OCI-LY3 (cell line): Measurements from ENCODE around the gene RENBP.

Experiments
- H2AFZ ChIP-seq: fragments of 200-600, 300-600 bp; shearing (Covaris generic); 2 replicates; pipeline ENCODE4 v1.6.0; 2014; ENCODE audit warnings: antibody characterized with exemption, low read depth, low read length
- H3K27ac ChIP-seq: fragments of 200-600, 300-600 bp; sonication (generic); 2 replicates; pipeline ENCODE4 v1.5.1; 2014; ENCODE audit warnings: mild to moderate bottlenecking, low read length, moderate library complexity, mixed read lengths
- H3K27me3 ChIP-seq: fragments of 200-600, 300-600 bp; sonication (generic); 2 replicates; pipeline ENCODE4 v1.6.1; 2014; ENCODE audit warnings: low read depth, low read length, mixed read lengths
- H3K36me3 ChIP-seq: fragments of 200-600, 300-600 bp; sonication (generic); replicated peaks from 2 replicates; pipeline ENCODE3; 2014; ENCODE audit warnings: low read depth, low read length, mixed read lengths
- H3K4me1 ChIP-seq: fragments of 300-600, 200-600 bp; sonication (generic); 2 replicates; pipeline ENCODE4 v1.6.1; 2014; ENCODE audit warnings: low read length, mixed read lengths
- H3K4me2 ChIP-seq: fragments of 200-600, 300-600 bp; sonication (generic); 2 replicates; pipeline ENCODE4 v1.6.1; 2014; ENCODE audit warnings: low read length, mixed read lengths
- H3K4me3 ChIP-seq: fragments of 300-600, 200-600 bp; sonication (generic); 2 replicates; pipeline ENCODE4 v1.5.1; 2014; ENCODE audit warnings: antibody characterized with exemption, mild to moderate bottlenecking, low read length, moderate library complexity
- H3K79me2 ChIP-seq: fragments of 300-600, 200-600 bp; shearing (Covaris generic); 2 replicates; pipeline ENCODE4 v1.6.1; 2014; ENCODE audit warnings: mild to moderate bottlenecking, low read length, mixed read lengths
- H3K9ac ChIP-seq: fragments of 300-600, 200-600 bp; shearing (Covaris generic); 2 replicates; pipeline ENCODE4 v1.6.0; 2014; ENCODE audit warnings: mild to moderate bottlenecking, low read length, moderate library complexity
- H3K9me3 ChIP-seq: fragments of 200-600, 300-600 bp; shearing (Covaris generic); 2 replicates; pipeline ENCODE4 v1.6.1; 2014; ENCODE audit warnings: low read length, mixed read lengths; ENCODE audit not compliant: insufficient read depth
- H4K20me1 ChIP-seq: fragments of 200-600, 300-600 bp; sonication (generic); 2 replicates; pipeline ENCODE4 v1.6.1; 2016; ENCODE audit warnings: low read length, mixed read lengths; ENCODE audit not compliant: insufficient read depth
- EZH2phosphoT487 ChIP-seq: fragments of 200-600 bp; shearing (Covaris generic); IDR thresholded peaks from 2 replicates; pipeline ENCODE4 v1.6.1; 2018; ENCODE audit warnings: antibody characterized with exemption, mixed run types, low read depth
- TF ChIP-seq, protein P1 (sequence below): fragments of 200-600, 300-600 bp; sonication (generic); IDR thresholded peaks from 2 replicates; pipeline ENCODE4 v1.5.1; 2014; ENCODE audit warnings: antibody characterized with exemption, low read length, low read depth

The RENBP gene

DNA sequence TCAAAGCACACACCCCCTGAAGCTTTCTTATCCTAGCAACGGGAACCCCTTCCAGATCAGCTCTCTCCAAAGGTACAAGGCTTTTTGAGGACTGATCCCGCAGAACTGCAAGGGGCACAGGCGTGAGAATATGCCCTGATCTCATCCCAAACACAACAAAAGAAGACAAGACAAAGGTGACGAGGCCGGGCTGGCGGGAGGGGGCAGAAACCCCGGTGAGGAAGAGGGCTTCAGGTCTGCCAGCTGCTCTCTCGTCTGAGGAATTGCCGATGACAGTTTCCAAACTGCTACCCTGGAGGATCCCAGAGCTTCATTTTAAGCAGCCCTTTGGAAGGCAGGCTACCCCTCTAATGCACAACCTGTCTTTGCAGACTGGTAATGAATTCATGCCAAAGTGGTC, 23.8 kb upstream of the RENBP start:
- peak overlapping the region; percentile 100 for H3K9ac ChIP-seq
- peaks cover 25% of the 10 kb centered on the region for H3K36me3 ChIP-seq
- H3K4me3 ChIP-seq: peak overlapping the region; percentile 97
- H3K79me2 ChIP-seq: peaks cover 86% of the 10 kb centered on the region
- H3K27me3 ChIP-seq: no peaks in the 10 kb centered on the region
- no peak overlapping the region for H2AFZ ChIP-seq
- H4K20me1 ChIP-seq: peaks cover 60% of the 10 kb centered on the region
- H3K4me2 ChIP-seq: peak overlapping the region; percentile 98
- peaks cover 27% of the 10 kb centered on the region for H3K4me1 ChIP-seq
- no peaks in the 10 kb centered on the region for H3K9me3 ChIP-seq
- no peak for TF ChIP-seq EZH2phosphoT487
- TF ChIP-seq, protein P1, sequence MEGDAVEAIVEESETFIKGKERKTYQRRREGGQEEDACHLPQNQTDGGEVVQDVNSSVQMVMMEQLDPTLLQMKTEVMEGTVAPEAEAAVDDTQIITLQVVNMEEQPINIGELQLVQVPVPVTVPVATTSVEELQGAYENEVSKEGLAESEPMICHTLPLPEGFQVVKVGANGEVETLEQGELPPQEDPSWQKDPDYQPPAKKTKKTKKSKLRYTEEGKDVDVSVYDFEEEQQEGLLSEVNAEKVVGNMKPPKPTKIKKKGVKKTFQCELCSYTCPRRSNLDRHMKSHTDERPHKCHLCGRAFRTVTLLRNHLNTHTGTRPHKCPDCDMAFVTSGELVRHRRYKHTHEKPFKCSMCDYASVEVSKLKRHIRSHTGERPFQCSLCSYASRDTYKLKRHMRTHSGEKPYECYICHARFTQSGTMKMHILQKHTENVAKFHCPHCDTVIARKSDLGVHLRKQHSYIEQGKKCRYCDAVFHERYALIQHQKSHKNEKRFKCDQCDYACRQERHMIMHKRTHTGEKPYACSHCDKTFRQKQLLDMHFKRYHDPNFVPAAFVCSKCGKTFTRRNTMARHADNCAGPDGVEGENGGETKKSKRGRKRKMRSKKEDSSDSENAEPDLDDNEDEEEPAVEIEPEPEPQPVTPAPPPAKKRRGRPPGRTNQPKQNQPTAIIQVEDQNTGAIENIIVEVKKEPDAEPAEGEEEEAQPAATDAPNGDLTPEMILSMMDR: no peak
- H3K27ac ChIP-seq: peak overlapping the region; percentile 98

DNA sequence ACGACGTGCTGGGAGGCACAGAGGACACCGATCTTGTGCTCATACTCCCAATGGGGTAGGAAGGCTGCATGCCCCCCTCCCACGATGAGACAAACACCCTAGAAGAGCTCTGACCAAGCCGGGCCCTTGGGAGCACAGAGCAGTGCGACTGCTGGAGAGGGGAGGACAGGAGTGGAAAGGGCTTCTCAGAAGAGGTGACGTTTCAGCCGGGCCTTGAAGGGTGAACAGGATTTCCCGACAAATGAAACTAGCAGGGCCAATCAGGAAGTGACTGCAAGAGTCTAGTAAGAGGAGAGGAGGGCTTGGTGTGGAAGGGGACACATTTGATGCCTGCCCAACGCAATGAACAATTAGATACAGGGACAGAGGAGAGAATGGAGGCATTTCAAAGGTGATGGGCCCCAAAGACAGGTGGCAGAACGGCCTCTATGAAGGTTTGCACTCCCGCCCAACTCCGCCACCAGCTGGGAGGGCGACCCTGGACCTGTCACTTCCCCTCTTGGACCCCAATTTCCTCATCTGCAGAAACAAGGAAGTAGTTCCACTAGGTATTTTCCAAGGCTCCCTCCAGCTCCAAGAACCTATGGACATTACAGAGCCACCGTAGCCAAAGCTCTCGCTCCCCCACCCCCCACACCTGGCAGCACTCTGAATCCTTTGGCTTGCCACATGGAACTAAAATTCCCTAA, 23.2 kb upstream of the RENBP start:
- Histone ChIP-seq H3K4me3 (peak overlapping the region; percentile 97; the same call in 1 of the 2 replicates), H3K27me3 (no peaks in the 10 kb centered on the region), H4K20me1 (peaks cover 60% of the 10 kb centered on the region), H3K27ac (peak overlapping the region; percentile 10), H3K9me3 (no peaks in the 10 kb centered on the region), H3K36me3 (peaks cover 29% of the 10 kb centered on the region), H3K4me2 (peak overlapping the region; percentile 98), H3K9ac (peak overlapping the region; percentile 100; the same call in 1 of the 2 replicates), H3K4me1 (peaks cover 27% of the 10 kb centered on the region), H2AFZ (no peak overlapping the region), H3K79me2 (peaks cover 89% of the 10 kb centered on the region)
- TF ChIP-seq EZH2phosphoT487: no peak
- TF ChIP-seq, protein P1: no peak

DNA sequence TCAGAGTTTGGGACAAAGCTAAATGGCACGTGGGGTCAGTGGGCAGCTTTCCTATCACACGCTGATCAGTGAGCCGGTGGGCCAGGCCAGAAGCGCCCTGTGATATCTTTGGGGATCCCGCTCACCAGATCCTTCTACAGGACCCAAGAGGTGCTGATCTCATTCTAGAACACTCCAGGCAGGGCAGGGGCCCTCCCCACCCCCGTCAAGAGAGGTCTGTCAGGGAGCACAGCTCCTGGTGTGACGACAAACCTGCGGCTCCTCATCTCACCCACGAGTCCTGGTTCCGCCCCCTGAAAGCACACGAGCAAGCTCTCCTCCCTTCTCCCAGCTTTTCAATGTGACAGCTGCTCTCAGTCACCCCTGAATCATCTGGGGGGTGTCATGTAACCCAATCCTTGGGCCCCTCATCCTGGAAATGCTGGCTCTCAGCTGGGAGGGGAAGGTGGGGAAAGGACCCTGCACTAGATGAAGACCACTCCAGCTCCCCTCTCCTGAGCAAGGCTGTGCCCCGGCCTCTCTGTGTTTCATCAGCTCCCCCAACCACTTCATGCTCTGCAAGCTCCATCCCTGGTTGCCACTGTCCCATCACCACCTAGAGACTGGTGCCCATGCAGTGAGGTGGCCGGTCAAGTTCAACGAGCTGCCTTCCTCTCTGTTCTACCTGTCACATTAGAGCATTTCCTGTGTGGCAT, 22.5 kb upstream of the RENBP start:
- H3K4me3 ChIP-seq: 0 out of 2 replicates have a peak overlapping the region, but pooled peaks have one; percentile 97
- H4K20me1 ChIP-seq: peaks cover 60% of the 10 kb centered on the region
- 0 out of 2 replicates have a peak overlapping the region, but pooled peaks have one; percentile 10 for H3K27ac ChIP-seq
- H3K4me2 ChIP-seq: peak overlapping the region; percentile 98
- H3K27me3 ChIP-seq: no peaks in the 10 kb centered on the region
- no peak overlapping the region for H2AFZ ChIP-seq
- no peak overlapping the region for H3K9ac ChIP-seq
- peaks cover 27% of the 10 kb centered on the region for H3K4me1 ChIP-seq
- no peaks in the 10 kb centered on the region for H3K9me3 ChIP-seq
- peaks cover 36% of the 10 kb centered on the region for H3K36me3 ChIP-seq
- no peak for TF ChIP-seq EZH2phosphoT487
- TF ChIP-seq, protein P1: no peak
- H3K79me2 ChIP-seq: peaks cover 93% of the 10 kb centered on the region

DNA sequence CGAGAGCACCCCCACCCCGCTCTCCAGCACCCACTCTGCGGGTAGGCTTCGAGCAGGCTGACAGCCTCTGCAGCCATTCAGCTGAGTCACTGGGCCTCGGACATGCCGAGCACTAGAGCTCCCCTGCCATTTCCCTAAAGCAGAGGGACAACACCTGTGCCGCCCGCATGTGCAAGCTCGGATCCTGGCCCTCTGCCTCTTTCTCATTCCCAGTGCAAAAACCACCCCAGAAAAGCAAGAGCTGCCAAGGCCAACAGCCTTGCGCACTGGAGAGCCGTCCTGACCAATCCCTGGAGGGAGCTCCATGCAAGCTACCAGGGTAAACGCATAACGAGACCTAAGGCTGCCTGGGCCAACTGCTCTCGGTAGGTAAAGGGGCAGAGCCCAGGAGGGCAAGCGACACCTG, 21.8 kb upstream of the RENBP start:
- no peak for TF ChIP-seq EZH2phosphoT487
- TF ChIP-seq, protein P1: no peak
- H4K20me1 ChIP-seq: peaks cover 60% of the 10 kb centered on the region
- peaks cover 90% of the 10 kb centered on the region for H3K79me2 ChIP-seq
- H3K4me3 ChIP-seq: no peak overlapping the region
- no peak overlapping the region for H3K9ac ChIP-seq
- no peaks in the 10 kb centered on the region for H3K9me3 ChIP-seq
- no peak overlapping the region; the same call in 1 of the 2 replicates for H3K4me2 ChIP-seq
- no peak overlapping the region for H2AFZ ChIP-seq
- H3K27ac ChIP-seq: no peak overlapping the region
- peaks cover 27% of the 10 kb centered on the region for H3K4me1 ChIP-seq
- H3K36me3 ChIP-seq: peaks cover 37% of the 10 kb centered on the region
- no peaks in the 10 kb centered on the region for H3K27me3 ChIP-seq
